Measurements from ENCODE around the gene CLDND2.

The CLDND2 gene

GRCh38 chr19:51382004-51382403, 13.2 kb upstream of the CLDND2 start:
- DNase-seq (ENCODE audit: low spot score), result no peak

DNA sequence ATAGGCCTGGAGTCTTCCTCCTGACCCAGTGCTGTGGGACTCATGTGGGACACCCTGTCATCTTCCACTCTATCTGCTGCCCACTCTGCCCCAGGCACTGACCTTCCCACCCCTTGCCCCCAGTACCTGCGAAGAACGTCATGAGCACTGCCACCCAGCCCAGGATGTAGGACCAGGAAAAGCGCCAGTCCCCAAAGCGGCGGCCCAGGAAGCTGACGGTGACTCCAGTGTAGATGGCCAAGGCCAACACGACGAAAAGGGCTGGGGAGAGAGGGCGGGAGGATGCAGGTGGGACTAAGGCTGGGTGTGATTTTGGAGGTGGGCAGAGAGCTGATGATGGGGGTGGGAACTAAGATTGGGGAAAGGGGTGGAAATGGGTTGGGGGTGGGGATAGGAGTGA, 11.6 kb upstream of the CLDND2 start:
- DNase-seq (ENCODE audit: low spot score), result no peak

DNA sequence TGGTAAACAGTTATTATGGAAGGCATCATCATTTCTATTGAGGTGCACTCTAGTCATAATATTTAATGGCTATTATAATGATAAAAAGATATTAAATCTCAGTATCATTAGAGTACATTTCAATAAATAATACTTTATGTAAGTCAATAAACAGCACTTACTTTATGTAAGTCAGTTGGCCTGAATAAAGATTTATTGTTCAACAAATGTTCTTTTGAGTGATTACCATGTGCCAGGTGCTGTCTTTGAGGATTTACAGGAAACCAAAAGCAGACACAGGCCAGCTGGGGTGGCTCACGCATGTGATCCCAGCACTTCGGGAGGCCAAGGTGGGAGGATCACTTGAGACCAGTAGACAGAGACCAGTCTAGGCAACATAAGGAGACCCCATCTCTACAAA, 8.6 kb upstream of the CLDND2 start:
- no peak for DNase-seq (ENCODE audit: low spot score)

DNA sequence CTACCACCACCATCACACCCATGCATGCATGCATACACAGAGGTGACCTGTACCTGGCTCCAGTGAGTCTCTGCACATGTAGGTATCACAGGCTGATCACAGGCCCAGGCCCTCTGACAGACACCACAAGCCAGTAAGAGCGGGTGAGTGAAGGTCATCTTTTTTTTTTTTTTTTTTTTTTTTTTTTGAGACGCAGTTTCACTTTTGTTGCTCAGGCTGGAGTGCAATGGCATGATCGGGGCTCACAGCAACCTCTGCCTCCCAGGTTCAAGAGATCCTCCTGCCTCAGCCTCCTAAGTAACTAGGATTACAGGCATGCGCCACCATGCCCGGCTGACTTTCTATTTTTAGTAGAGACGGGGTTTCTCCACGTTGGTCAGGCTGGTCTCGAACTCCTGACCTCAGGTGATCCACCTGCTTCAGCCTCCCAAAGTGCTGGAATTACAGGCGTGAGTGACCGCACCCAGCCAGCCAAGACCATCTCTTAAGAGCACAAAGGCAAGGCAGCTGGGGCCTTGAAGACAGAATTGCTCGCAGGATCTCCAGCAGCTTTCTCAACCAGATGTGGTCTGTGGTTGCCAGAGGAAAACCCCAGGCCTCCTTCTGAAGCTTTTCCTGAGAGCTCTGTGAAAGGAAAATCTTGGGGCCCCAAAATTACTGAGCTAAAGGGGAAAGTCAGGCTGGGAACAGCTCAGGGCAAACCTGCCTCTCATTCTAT, 6.9 kb upstream of the CLDND2 start:
- DNase-seq (ENCODE audit: low spot score), result no peak

DNA sequence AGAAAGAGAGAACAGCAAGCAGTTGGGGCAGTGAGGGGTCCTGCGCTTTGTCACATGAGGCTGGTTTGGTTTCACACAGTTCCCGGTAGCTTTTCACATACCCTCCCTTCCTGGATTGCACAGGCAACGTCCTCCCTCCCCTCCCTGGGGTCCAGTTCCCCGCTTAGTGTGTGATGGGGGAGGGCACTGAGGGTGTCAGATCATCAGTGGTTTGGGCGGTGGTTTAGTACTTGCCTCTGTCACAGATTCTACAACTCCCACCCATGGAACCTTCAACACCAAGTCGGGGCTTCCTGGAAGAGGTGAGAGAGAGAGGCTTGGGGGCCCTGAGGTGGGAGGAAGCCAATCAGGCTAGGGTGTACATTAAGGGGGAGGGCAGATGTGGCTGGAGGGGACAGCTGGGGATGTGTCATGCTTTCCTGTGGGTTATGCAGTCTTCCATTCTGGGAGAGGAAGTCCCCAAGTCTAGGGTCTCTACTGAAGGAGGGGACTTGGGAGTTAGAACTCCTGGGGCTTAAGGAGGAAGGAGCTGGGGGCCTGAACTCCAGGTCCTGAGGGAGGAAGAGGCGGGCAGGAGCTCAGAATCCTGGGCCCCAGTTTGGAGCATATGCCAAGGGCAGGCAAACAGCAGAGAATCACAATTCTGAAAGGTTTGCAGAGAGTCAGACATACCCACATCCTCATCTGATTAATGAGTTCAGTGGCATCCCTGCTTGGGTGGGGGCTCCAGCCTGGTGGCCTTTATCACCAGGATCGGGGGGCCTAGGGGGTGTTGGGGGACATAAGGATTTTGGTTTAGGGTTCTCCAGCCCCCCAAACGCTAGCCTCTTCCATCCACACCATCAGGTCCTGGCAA, 4.1 kb upstream of the CLDND2 start, which contains the start of gene NKG7:
Gene NKG7 (minus strand): TSS at position 6 of the 856 bp plus-strand sequence. CDS start 119 bp downstream, outside the sequence.
- no peak for DNase-seq (ENCODE audit: low spot score)

DNA sequence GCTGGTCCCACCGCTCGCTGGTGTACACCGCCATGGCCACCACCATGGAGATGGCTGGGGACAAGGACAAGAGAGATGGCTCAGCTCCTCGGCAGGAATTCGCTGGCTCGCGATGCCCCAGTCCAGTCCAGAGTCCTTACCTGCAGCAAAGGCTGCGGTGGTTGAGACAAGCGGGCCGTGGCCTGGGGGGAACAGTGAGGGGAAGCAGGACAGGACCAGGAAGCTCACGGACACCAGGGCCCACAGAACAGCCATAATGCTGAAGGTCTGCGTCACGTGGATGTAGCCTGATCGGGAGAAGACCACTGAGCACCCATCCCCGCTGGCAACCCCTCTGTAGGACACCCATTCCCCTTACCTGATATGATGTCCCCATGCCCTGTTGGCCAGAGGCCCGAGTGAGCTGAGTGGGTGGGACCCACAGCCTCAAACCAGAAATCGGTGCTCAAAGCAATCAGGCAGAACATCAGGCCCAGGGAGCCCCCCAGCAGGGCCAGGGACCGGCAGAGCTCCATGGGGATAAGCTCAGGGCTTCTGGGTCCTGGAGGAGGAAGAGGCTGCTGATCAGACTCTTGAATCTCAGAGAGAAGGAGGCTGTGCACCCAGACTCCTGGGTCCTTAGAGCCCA, 3.3 kb upstream of the CLDND2 start:
- no peak for DNase-seq (ENCODE audit: low spot score)

DNA sequence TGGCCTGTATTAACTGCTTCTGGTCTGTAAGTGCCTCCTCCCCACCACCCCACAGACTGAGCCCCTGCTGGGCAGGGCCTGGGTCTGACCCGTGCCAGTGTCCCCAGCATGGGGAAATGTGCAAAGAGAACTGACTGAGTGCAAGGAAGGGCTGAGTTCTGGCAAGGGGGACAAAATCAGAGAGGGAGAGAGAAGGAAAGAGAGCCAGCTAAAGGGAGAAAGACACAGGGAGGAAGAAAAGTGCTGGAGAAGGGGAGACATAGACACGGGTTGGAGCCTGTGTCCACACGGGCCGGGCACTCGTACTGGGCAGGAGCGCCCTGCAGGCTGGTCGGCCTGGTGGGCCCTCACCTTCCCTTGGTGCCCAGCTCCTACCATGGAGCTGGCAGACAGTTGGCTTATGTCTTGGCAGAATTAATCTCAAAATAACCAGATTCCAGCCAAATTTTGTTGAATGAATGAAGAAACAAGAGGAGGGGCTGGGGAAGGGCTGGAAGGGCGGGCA, 2.4 kb upstream of the CLDND2 start:
- no peak for DNase-seq (ENCODE audit: low spot score)

GRCh38 chr19:51370230-51370629, 1.4 kb upstream of the CLDND2 start:
- no peak for DNase-seq (ENCODE audit: low spot score)

GRCh38 chr19:51367565-51368365, 1.0 kb downstream of the CLDND2 start:
- DNase-seq (ENCODE audit: low spot score), result peak; percentile 98

GRCh38 chr19:51367255-51367564, 1.6 kb downstream of the CLDND2 start:
- DNase-seq (ENCODE audit: low spot score), result no peak

- peak; percentile 98 for DNase-seq (ENCODE audit: low spot score)
Observed at GRCh38 chr19:51366389-51367254, 2.2 kb downstream of the CLDND2 start.

GRCh38 chr19:51365965-51366388, 2.8 kb downstream of the CLDND2 start, which contains the start of gene ETFB:
ETFB (minus strand) TSS chr19:51366388; CDS start chr19:51366326, 62 bp downstream.
- DNase-seq (ENCODE audit: low spot score), result no peak

GRCh38 chr19:51365211-51365964, 3.4 kb downstream of the CLDND2 start:
- DNase-seq (ENCODE audit: low spot score), result no peak

GRCh38 chr19:51364200-51365106, 4.3 kb downstream of the CLDND2 start:
- no peak for DNase-seq (ENCODE audit: low spot score)

- no peak for DNase-seq (ENCODE audit: low spot score)
Observed at GRCh38 chr19:51361239-51361638, 7.6 kb downstream of the CLDND2 start.

DNA sequence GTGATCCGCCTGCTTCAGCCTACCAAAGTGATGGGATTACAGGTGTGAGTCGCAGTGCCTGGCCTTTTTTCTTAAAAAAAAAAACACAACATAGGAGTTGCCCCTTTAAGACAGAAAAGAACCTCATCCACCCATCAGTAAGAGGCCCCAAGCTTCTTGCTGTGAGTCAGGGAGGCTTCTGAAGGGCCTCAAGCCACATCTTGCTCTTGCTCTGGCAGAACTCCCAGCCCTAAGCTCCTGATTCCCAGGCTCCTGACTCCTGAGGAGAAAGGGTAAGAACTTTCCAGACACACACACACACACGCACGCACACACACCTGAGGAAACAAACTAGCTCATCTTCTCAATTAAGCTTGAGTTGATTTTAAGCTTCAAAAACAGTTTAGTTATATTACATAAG, 9.5 kb downstream of the CLDND2 start:
- no peak for DNase-seq (ENCODE audit: low spot score)

DNA sequence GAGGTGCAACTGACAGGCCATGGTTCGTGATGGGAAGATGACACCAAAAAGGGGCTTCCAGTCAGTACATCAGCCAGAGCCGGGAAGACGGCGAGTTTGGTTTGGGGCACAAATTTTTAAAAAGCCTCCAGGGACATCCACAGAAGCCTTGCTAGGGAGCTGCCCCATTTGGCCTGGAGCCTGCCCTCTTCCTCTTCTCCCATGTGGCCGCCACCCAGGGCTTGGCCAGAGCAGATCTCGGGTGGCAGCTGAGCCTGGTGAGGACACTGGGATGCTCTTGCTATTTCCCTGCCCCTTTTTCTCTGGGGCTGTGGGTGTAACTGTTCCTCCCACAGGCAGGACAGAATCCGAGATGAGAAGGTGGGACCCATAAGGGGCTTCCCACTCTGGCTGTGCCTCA, 10.9 kb downstream of the CLDND2 start:
- no peak for DNase-seq (ENCODE audit: low spot score)

DNA sequence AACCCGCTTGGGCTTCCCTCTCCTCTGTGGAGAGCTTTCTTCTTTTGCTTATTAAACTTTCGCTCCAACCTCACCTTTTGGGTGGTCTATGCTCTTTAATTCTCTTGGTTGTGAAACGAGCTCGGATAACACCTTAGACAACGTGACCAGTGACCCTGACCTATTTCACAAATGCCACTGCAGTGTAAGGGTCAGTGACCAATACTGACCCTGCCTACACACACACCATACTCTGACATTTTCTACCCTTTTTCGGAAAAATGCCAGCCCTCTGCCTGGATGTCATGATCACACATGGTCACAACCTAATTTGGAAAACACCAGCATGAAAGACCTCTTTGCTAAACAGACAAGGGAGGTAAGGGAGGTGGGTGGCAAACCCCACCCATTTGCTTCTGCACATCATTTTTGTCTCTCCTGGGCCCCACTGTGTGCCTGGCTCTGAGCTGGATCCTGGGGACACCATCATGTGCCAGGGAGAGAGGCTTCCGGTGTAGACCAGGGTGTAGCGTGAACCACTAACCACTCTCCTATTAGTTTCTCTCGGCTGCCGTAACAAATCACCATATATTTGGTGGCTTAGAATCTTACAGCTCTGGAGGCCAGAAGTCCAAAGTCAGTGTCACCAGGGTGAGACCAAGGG, 12.5 kb downstream of the CLDND2 start:
- DNase-seq (ENCODE audit: low spot score), result no peak
